KMS-11 (cell line): Measurements from ENCODE around the gene PPP1R1A.
A peak's percentile ranks its signal among the peaks of the same experiment; 100 is the strongest.

Source experiments
- H2AFZ ChIP-seq: fragments of 200-600 bp; sonication (generic); 2 replicates; pipeline ENCODE4 v1.6.1; 2016; ENCODE audit warnings: antibody characterized with exemption, mixed run types, low read depth
- H3K27ac ChIP-seq: fragments of 200-600 bp; sonication (generic); 2 replicates; pipeline ENCODE4 v1.6.1; 2016; ENCODE audit warnings: mild to moderate bottlenecking, mixed run types
- H3K27me3 ChIP-seq: fragments of 200-600 bp; sonication (generic); 2 replicates; pipeline ENCODE4 v1.6.1; 2017; ENCODE audit warnings: mild to moderate bottlenecking, low read depth, mixed run types, moderate library complexity; ENCODE audit not compliant: insufficient read depth
- H3K36me3 ChIP-seq: fragments of 200-600 bp; sonication (generic); 2 replicates; pipeline ENCODE4 v1.6.1; 2017; ENCODE audit warnings: mild to moderate bottlenecking, mixed run types; ENCODE audit not compliant: insufficient read depth
- H3K4me1 ChIP-seq: fragments of 200-600 bp; sonication (generic); 2 replicates; pipeline ENCODE4 v1.6.1; 2016; ENCODE audit warnings: mild to moderate bottlenecking, low read depth, mixed run types; ENCODE audit not compliant: poor library complexity, severe bottlenecking
- H3K4me2 ChIP-seq: fragments of 200-600 bp; sonication (generic); 2 replicates; pipeline ENCODE4 v1.7.0; 2016; ENCODE audit warnings: mild to moderate bottlenecking, mixed run types
- H3K4me3 ChIP-seq: fragments of 200-600 bp; sonication (generic); IDR thresholded peaks from 2 replicates; pipeline ENCODE4 v1.6.1; 2017; ENCODE audit warnings: low read depth, low read length, mixed read lengths; ENCODE audit not compliant: insufficient read depth
- H3K79me2 ChIP-seq: fragments of 200-600 bp; sonication (generic); 2 replicates; pipeline ENCODE4 v1.6.1; 2016; ENCODE audit warnings: low read depth, mixed run types; ENCODE audit not compliant: insufficient read depth
- H3K9ac ChIP-seq: fragments of 200-600 bp; sonication (generic); 2 replicates; pipeline ENCODE4 v1.6.1; 2016; ENCODE audit warnings: mild to moderate bottlenecking, mixed run types
- H4K20me1 ChIP-seq: fragments of 200-600 bp; sonication (generic); 2 replicates; pipeline ENCODE4 v1.6.1; 2016; ENCODE audit warnings: mild to moderate bottlenecking, mixed run types; ENCODE audit not compliant: insufficient read depth
- CTCF ChIP-seq: fragments of 200-600 bp; sonication (generic); conservative IDR thresholded peaks from 2 replicates; pipeline ENCODE4 v1.6.1; 2017; ENCODE audit warnings: low read depth, mild to moderate bottlenecking, antibody characterized with exemption, low read length, moderate library complexity, mixed read lengths

Gene PPP1R1A

DNA sequence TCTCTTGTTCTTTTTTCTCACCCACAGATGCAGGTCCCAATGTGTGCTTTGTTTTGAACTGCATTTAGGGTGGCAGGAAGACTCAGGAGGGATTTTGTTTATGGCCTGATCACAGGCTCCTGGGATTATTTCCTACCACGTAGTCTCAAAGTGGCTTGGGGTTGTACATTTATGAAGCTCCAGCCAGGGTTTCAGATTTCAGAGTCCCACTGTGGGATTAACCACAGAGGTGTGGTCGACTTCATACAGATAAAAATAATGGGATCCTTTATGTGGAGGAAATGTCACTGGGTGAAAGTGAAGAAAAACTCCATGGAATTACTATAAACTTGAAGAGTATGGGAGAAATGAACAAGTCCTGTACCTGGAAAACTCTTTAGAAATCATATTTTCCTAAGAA, 14.2 kb upstream of the PPP1R1A start:
- Histone ChIP-seq H3K27ac (no peak overlapping the region), H3K27me3 (no peaks in the 10 kb centered on the region), H3K36me3 (no peaks in the 10 kb centered on the region), H3K4me3 (no peak overlapping the region), H2AFZ (no peak overlapping the region), H4K20me1 (no peaks in the 10 kb centered on the region), H3K79me2 (no peaks in the 10 kb centered on the region), H3K4me1 (no peaks in the 10 kb centered on the region), H3K9ac (no peak overlapping the region), H3K4me2 (no peak overlapping the region)
- TF ChIP-seq CTCF = no peak

DNA sequence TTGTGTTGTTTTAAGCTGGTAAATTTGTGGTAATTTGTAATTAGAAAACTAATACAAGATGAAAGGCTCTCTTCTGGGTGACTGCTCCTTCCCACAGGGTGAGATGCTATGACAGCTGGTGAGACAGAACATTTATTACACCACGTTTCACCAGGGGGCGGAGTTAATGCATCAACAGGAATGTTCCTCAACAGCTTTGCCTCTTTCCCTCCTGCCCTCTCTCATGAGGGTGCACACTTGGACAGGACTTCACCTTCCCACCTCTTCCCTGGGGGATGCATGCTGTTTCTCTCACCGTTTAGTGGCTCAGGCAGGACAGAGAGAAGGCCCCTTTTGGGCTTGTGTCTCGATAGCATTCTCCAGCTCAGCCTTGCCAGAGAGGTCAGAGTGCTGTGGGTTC, 13.4 kb upstream of the PPP1R1A start:
- Histone ChIP-seq H3K9ac (no peak overlapping the region), H3K27me3 (no peaks in the 10 kb centered on the region), H3K4me1 (no peaks in the 10 kb centered on the region), H3K36me3 (no peaks in the 10 kb centered on the region), H4K20me1 (no peaks in the 10 kb centered on the region), H3K4me2 (no peak overlapping the region), H3K27ac (no peak overlapping the region), H3K4me3 (no peak overlapping the region), H3K79me2 (no peaks in the 10 kb centered on the region), H2AFZ (no peak overlapping the region)
- peak; percentile 38 for TF ChIP-seq CTCF

DNA sequence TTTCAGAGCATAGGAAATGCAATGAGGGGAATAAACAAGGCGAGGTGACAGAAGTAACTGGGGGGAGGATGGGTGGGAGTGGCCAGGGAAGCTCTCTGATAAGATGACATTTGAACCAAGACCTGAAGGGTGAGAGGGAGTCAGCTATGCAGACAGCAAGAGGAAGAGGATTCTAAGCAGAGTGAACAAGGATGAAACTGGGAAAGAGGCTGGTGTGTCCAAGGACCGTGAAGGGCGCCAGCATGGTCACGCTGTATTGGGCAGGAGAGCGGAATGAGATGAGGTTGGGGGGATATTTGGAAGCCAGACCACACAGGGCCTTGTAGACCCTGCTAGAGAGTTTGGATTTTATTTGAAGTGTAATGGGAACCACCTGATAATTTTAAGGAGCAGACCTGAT, 10.5 kb upstream of the PPP1R1A start:
- H3K4me2 ChIP-seq = no peak overlapping the region
- H3K36me3 ChIP-seq = no peaks in the 10 kb centered on the region
- no peaks in the 10 kb centered on the region for H3K79me2 ChIP-seq
- no peak overlapping the region for H3K27ac ChIP-seq
- no peak overlapping the region for H3K4me3 ChIP-seq
- H3K4me1 ChIP-seq = no peaks in the 10 kb centered on the region
- no peaks in the 10 kb centered on the region for H3K27me3 ChIP-seq
- H2AFZ ChIP-seq = no peak overlapping the region
- H3K9ac ChIP-seq = no peak overlapping the region
- H4K20me1 ChIP-seq = no peaks in the 10 kb centered on the region
- no peak for TF ChIP-seq CTCF

- TF ChIP-seq CTCF = peak; percentile 100
- Histone ChIP-seq H3K79me2 (no peaks in the 10 kb centered on the region), H3K27ac (no peak overlapping the region), H3K4me3 (no peak overlapping the region), H3K4me2 (no peak overlapping the region), H3K36me3 (no peaks in the 10 kb centered on the region), H2AFZ (peak overlapping the region; percentile 18; the same call in 1 of the 2 replicates), H3K4me1 (peaks cover 8% of the 10 kb centered on the region), H3K9ac (no peak overlapping the region), H3K27me3 (no peaks in the 10 kb centered on the region), H4K20me1 (no peaks in the 10 kb centered on the region)
Observed at GRCh38 chr12:54596526-54596946, 8.1 kb upstream of the PPP1R1A start.
